HepG2 (cell line): ENCODE data around the gene VAMP5. TPM values are rescaled to one million over a fixed set of nuclear protein-coding genes. Genes with fewer than 3 reads are reported as not detected.

ENCODE experiments used
- ATAD3A ChIP-seq: sonication (generic); formaldehyde crosslinking; IDR thresholded peaks from 2 replicates; pipeline ENCODE4 v1.4.0; 2020; ENCODE audit warnings: missing genetic modification reagents
- CBX5 ChIP-seq: sonication (generic); formaldehyde crosslinking; IDR thresholded peaks from 2 replicates; pipeline ENCODE4 v1.4.0; 2020; ENCODE audit warnings: missing genetic modification reagents, borderline replicate concordance
- EEA1 ChIP-seq: sonication (generic); formaldehyde crosslinking; IDR thresholded peaks from 2 replicates; pipeline ENCODE4 v1.5.1; 2020; ENCODE audit warnings: mild to moderate bottlenecking, missing genetic modification reagents, borderline replicate concordance
- ETV6 ChIP-seq: sonication (generic); formaldehyde crosslinking; conservative IDR thresholded peaks from 2 replicates; pipeline ENCODE4 v1.4.0; 2020; ENCODE audit warnings: missing genetic modification reagents
- GABPB1 ChIP-seq: IDR thresholded peaks from 2 replicates; pipeline ENCODE4 v1.6.1; 2016; ENCODE audit warnings: mild to moderate bottlenecking, missing genetic modification reagents, moderate library complexity, missing compliant biosample characterization
- GZF1 ChIP-seq: sonication (generic); formaldehyde crosslinking; IDR thresholded peaks from 2 replicates; pipeline ENCODE4 v1.5.1; 2020; ENCODE audit warnings: mild to moderate bottlenecking, missing genetic modification reagents
- JUNB ChIP-seq: sonication (generic); formaldehyde crosslinking; IDR thresholded peaks from 2 replicates; pipeline ENCODE4 v1.8.0; 2022; ENCODE audit warnings: missing genetic modification reagents, mild to moderate bottlenecking, borderline replicate concordance
- SETDB1 ChIP-seq: sonication (generic); formaldehyde crosslinking; IDR thresholded peaks from 2 replicates; pipeline ENCODE4 v1.5.1; 2020; ENCODE audit warnings: missing genetic modification reagents, mild to moderate bottlenecking, borderline replicate concordance
- TCF7 ChIP-seq: sonication (generic); IDR thresholded peaks from 2 replicates; pipeline ENCODE4 v1.6.1; 2016; ENCODE audit warnings: antibody characterized with exemption, low read depth
- ZEB1 ChIP-seq: IDR thresholded peaks from 2 replicates; pipeline ENCODE4 v1.6.1; 2012; ENCODE audit warnings: mild to moderate bottlenecking, low read depth, inconsistent platforms; ENCODE audit not compliant: insufficient replicate concordance
- ZMAT3 ChIP-seq: sonication (generic); formaldehyde crosslinking; conservative IDR thresholded peaks from 2 replicates; pipeline ENCODE4 v1.7.0; 2021; ENCODE audit warnings: missing genetic modification reagents
- ZNF225 ChIP-seq: sonication (generic); formaldehyde crosslinking; IDR thresholded peaks from 2 replicates; pipeline ENCODE4 v1.4.0; 2020; ENCODE audit warnings: mild to moderate bottlenecking, missing genetic modification reagents
- ZNF331 ChIP-seq: sonication (generic); formaldehyde crosslinking; IDR thresholded peaks from 2 replicates; pipeline ENCODE4 v1.4.0; 2020; ENCODE audit warnings: missing genetic modification reagents
- ZNF564 ChIP-seq: sonication (generic); formaldehyde crosslinking; IDR thresholded peaks from 2 replicates; pipeline ENCODE4 v1.8.1; 2023; ENCODE audit warnings: mild to moderate bottlenecking, missing genetic modification reagents
- ZNF775 ChIP-seq: sonication (generic); formaldehyde crosslinking; IDR thresholded peaks from 2 replicates; pipeline ENCODE4 v1.4.0; 2020; ENCODE audit warnings: missing genetic modification reagents, mild to moderate bottlenecking, moderate library complexity, borderline replicate concordance
- ZNF780A ChIP-seq: sonication (generic); formaldehyde crosslinking; IDR thresholded peaks from 2 replicates; pipeline ENCODE4 v1.8.0; 2022; ENCODE audit warnings: mild to moderate bottlenecking, missing genetic modification reagents, moderate library complexity
- ZNF790 ChIP-seq: sonication (generic); formaldehyde crosslinking; IDR thresholded peaks from 2 replicates; pipeline ENCODE4 v1.8.0; 2022; ENCODE audit warnings: missing genetic modification reagents, mild to moderate bottlenecking, borderline replicate concordance
- ZNF83 ChIP-seq: sonication (generic); formaldehyde crosslinking; IDR thresholded peaks from 2 replicates; pipeline ENCODE4 v1.4.0; 2020; ENCODE audit warnings: missing genetic modification reagents, mild to moderate bottlenecking, borderline replicate concordance
- polyA plus RNA-seq, 8 experiments: library from polyadenylated mRNA; depleted of rRNA in 3 of 8; stranded (reverse) in 7 of 8; unstranded in 1 of 8; fragments of >200 nt; fragmentation: Illumina TruSeq in 4 of 8; extraction: Trizol in 4 of 8; gene quantifications; 2 replicates each; pipeline versions ENCODE4 v1.2.1 to v1.2.3, GENCODE V29; 2011 to 2016; ENCODE audit warnings: low read depth in 4 of 8, missing spikeins in 1 of 8, mixed read lengths in 1 of 8; ENCODE audit not compliant: insufficient read depth in 1 of 8
- total RNA-seq, 5 experiments: library from RNA; depleted of rRNA; stranded (reverse); fragments of >200 nt; fragmentation: Illumina TruSeq; extraction: Trizol; gene quantifications; 2 replicates each; pipeline ENCODE4 v1.2.3, GENCODE V29; 2016; ENCODE audit warnings: low read depth in 1 of 5
- TF ChIP-seq, protein P1 (sequence below): sonication (generic); formaldehyde crosslinking; IDR thresholded peaks from 2 replicates; pipeline ENCODE4; 2020; ENCODE audit warnings: missing genetic modification reagents, mild to moderate bottlenecking, borderline replicate concordance
- TF ChIP-seq, protein P2 (sequence below): sonication (generic); formaldehyde crosslinking; IDR thresholded peaks from 2 replicates; pipeline ENCODE4 v1.5.1; 2020; ENCODE audit warnings: missing genetic modification reagents, mild to moderate bottlenecking, borderline replicate concordance
- TF ChIP-seq, protein P3 (sequence below): sonication (generic); formaldehyde crosslinking; IDR thresholded peaks from 2 replicates; pipeline ENCODE4 v1.4.0; 2020; ENCODE audit warnings: missing genetic modification reagents
- TF ChIP-seq, protein P4 (sequence below): sonication (generic); formaldehyde crosslinking; IDR thresholded peaks from 2 replicates; pipeline ENCODE4 v1.8.1; 2023; ENCODE audit warnings: missing genetic modification reagents, mild to moderate bottlenecking, borderline replicate concordance

Gene VAMP5
- total and polyA plus RNA-seq, 2 of the 13 experiments (the other 11 are each of a cell fraction or from before 2014, with no cell fraction given), result 7.2 to 56.7 TPM

DNA sequence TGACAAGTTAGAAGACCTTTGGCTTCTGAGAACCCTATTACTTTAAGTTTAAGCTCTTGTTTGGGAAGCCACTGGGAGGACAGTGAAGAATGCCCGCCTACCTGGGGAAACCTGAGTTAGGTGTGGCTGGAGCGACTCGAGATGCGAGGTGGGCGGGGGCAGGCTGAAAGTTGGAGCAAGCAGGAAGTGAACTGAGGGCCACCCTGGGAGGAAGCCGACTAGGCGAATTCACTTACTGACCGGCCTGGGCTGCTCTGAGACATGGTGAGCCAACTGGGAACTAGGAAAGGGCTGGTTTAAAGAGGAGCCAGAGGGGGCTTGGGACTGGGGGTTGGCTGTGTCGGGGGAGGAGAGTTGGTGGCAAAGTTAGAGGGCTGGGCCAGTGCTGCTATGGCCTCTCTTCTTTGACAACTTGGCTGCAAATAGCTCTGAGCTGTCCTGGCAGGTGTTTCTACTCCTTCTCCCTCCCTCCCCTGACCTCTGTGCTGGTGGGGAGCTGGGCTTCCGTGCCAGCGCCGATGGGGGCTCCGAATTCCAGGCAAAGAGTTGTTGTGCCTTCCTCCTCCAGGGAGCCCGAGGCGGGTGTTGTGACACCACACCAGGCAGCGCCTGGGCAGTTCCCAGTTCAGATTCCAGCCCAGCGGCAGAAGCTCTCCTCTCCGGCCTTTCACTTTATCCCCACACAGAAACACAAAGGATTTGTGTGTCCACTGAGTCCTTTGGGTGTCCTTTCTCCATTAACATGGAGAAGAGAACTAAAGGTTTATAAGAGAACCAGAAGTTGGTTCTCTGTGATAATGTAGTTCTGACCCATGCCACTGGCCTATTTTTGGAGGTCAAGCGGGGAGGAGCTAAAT, 6.6 kb upstream of the VAMP5 start, which contains the start of gene VAMP8 (continued):
- TF ChIP-seq CBX5 (CRISPR knock-in tag) (no peak), ZNF790 (CRISPR knock-in tag) (no peak), ZNF564 (no peak), ZNF780A (CRISPR knock-in tag) (no peak), ZEB1 (peak; percentile 94), TCF7 (no peak), SETDB1 (CRISPR knock-in tag) (no peak), ZNF83 (CRISPR knock-in tag) (0 out of 2 replicates have a peak, but pooled peaks have one; percentile 19), GZF1 (CRISPR knock-in tag) (peak; percentile 23; the same call in 1 of the 2 replicates), ZNF225 (CRISPR knock-in tag) (0 out of 2 replicates have a peak, but pooled peaks have one; percentile 11), ZNF775 (CRISPR knock-in tag) (no peak), EEA1 (CRISPR knock-in tag) (no peak), ATAD3A (no peak), GABPB1 (CRISPR knock-in tag) (peak; percentile 31; the same call in 1 of the 2 replicates), ETV6 (CRISPR knock-in tag) (no peak), ZMAT3 (CRISPR knock-in tag) (no peak), JUNB (no peak), ZNF331 (CRISPR knock-in tag) (no peak)
- TF ChIP-seq, protein P1, sequence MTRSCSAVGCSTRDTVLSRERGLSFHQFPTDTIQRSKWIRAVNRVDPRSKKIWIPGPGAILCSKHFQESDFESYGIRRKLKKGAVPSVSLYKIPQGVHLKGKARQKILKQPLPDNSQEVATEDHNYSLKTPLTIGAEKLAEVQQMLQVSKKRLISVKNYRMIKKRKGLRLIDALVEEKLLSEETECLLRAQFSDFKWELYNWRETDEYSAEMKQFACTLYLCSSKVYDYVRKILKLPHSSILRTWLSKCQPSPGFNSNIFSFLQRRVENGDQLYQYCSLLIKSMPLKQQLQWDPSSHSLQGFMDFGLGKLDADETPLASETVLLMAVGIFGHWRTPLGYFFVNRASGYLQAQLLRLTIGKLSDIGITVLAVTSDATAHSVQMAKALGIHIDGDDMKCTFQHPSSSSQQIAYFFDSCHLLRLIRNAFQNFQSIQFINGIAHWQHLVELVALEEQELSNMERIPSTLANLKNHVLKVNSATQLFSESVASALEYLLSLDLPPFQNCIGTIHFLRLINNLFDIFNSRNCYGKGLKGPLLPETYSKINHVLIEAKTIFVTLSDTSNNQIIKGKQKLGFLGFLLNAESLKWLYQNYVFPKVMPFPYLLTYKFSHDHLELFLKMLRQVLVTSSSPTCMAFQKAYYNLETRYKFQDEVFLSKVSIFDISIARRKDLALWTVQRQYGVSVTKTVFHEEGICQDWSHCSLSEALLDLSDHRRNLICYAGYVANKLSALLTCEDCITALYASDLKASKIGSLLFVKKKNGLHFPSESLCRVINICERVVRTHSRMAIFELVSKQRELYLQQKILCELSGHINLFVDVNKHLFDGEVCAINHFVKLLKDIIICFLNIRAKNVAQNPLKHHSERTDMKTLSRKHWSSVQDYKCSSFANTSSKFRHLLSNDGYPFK (CRISPR knock-in tag), result peak; percentile 24; the same call in 1 of the 2 replicates
- TF ChIP-seq, protein P2, sequence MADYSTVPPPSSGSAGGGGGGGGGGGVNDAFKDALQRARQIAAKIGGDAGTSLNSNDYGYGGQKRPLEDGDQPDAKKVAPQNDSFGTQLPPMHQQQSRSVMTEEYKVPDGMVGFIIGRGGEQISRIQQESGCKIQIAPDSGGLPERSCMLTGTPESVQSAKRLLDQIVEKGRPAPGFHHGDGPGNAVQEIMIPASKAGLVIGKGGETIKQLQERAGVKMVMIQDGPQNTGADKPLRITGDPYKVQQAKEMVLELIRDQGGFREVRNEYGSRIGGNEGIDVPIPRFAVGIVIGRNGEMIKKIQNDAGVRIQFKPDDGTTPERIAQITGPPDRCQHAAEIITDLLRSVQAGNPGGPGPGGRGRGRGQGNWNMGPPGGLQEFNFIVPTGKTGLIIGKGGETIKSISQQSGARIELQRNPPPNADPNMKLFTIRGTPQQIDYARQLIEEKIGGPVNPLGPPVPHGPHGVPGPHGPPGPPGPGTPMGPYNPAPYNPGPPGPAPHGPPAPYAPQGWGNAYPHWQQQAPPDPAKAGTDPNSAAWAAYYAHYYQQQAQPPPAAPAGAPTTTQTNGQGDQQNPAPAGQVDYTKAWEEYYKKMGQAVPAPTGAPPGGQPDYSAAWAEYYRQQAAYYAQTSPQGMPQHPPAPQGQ (CRISPR knock-in tag), result no peak
- TF ChIP-seq, protein P3, sequence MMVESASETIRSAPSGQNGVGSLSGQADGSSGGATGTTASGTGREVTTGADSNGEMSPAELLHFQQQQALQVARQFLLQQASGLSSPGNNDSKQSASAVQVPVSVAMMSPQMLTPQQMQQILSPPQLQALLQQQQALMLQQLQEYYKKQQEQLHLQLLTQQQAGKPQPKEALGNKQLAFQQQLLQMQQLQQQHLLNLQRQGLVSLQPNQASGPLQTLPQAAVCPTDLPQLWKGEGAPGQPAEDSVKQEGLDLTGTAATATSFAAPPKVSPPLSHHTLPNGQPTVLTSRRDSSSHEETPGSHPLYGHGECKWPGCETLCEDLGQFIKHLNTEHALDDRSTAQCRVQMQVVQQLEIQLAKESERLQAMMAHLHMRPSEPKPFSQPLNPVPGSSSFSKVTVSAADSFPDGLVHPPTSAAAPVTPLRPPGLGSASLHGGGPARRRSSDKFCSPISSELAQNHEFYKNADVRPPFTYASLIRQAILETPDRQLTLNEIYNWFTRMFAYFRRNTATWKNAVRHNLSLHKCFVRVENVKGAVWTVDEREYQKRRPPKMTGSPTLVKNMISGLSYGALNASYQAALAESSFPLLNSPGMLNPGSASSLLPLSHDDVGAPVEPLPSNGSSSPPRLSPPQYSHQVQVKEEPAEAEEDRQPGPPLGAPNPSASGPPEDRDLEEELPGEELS (CRISPR knock-in tag), result no peak
- TF ChIP-seq, protein P4, sequence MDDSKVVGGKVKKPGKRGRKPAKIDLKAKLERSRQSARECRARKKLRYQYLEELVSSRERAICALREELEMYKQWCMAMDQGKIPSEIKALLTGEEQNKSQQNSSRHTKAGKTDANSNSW (CRISPR knock-in tag), result no peak
